DND-41 (cell line): ENCODE data around the gene ZKSCAN5.
"Not testable (repeated sequence)": the region's sequence is repeated elsewhere in the genome, so short reads cannot be mapped to it uniquely, and the experiment has no call there.

ENCODE experiments used
- ATAC-seq: fragments of 200-7000 bp; cut with Tn5 transposase; 3 replicates; pipeline ENCODE4 v1.9.1; 2021; ENCODE audit warnings: low read depth; ENCODE audit not compliant: insufficient read depth
- DNase-seq: peaks from one replicate; pipeline ENCODE4 v3.0.0-alpha.2; 2020
- H2AFZ ChIP-seq: 2 replicates; pipeline ENCODE4 v1.6.0; 2012; ENCODE audit warnings: low read depth, low read length
- H3K27ac ChIP-seq: 2 replicates; pipeline ENCODE4 v1.5.1; 2012; ENCODE audit warnings: low read length, inconsistent platforms
- H3K27me3 ChIP-seq: fragments of 200-600 bp; sonication (generic); 2 replicates; pipeline ENCODE4 v1.6.0; 2012; ENCODE audit warnings: low read length, mild to moderate bottlenecking, inconsistent platforms; ENCODE audit not compliant: insufficient read depth, poor library complexity
- H3K36me3 ChIP-seq: 2 replicates; pipeline ENCODE4 v1.5.1; 2012; ENCODE audit warnings: low read length, inconsistent platforms; ENCODE audit not compliant: insufficient read depth
- H3K4me1 ChIP-seq: 2 replicates; pipeline ENCODE4 v1.5.1; 2012; ENCODE audit warnings: mild to moderate bottlenecking, low read length; ENCODE audit not compliant: insufficient read depth
- H3K4me2 ChIP-seq: 2 replicates; pipeline ENCODE4 v1.6.0; 2012; ENCODE audit warnings: mild to moderate bottlenecking, moderate library complexity, low read length, inconsistent platforms; ENCODE audit not compliant: insufficient read depth
- H3K4me3 ChIP-seq, 2 experiments: fragments of 200-600 bp in 1 of 2; shearing (Covaris generic) in 1 of 2; 2 replicates each; pipeline ENCODE4 v1.5.1; 2012 to 2016; ENCODE audit warnings: inconsistent platforms in 2 of 2, low read length in 2 of 2, mild to moderate bottlenecking in 2 of 2, low read depth in 1 of 2, moderate library complexity in 1 of 2
- H3K79me2 ChIP-seq: 2 replicates; pipeline ENCODE4 v1.6.0; 2012; ENCODE audit warnings: low read length, inconsistent platforms; ENCODE audit not compliant: insufficient read depth
- H3K9ac ChIP-seq: 2 replicates; pipeline ENCODE4 v1.6.0; 2012; ENCODE audit warnings: low read depth, mild to moderate bottlenecking, inconsistent platforms, low read length, moderate library complexity
- H3K9me3 ChIP-seq: 2 replicates; pipeline ENCODE4 v1.5.1; 2012; ENCODE audit warnings: low read length, moderate library complexity, mild to moderate bottlenecking, inconsistent platforms; ENCODE audit not compliant: insufficient read depth, severe bottlenecking
- H4K20me1 ChIP-seq: 2 replicates; pipeline ENCODE4 v1.6.0; 2012; ENCODE audit warnings: low read length; ENCODE audit not compliant: insufficient read depth
- CTCF ChIP-seq: IDR thresholded peaks from 2 replicates; pipeline ENCODE4 v1.5.1; 2012; ENCODE audit warnings: borderline replicate concordance, low read length, moderate library complexity, mild to moderate bottlenecking; ENCODE audit not compliant: poor library complexity, severe bottlenecking; ENCODE audit errors: extremely low read depth
- EZH2 ChIP-seq: IDR thresholded peaks from 3 replicates; pipeline ENCODE4 v1.6.1; 2012; ENCODE audit warnings: borderline replicate concordance, low read depth, mild to moderate bottlenecking, moderate library complexity, low read length, inconsistent platforms; ENCODE audit not compliant: severe bottlenecking

The ZKSCAN5 gene

DNA sequence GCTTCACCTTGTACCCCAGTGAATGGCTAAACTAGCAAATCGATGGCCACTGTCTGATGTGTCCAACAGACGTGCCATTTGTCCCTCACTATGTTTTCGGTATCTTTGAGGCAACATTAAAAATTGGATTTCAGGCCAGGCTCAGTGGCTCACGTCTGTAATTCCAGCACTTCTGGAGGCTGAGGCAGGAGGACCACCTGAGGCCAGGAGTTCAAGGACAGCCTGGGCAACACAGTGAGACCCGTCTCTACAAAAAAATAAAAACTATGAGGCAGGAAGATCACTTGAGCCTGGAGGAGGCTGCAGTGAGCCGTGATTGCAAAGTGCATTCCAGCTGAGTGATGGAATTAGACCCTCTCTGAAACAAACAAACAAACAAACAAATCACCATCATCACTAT, 39.5 kb downstream of the ZKSCAN5 start:
- Histone ChIP-seq H3K27ac (no peak overlapping the region), H3K4me3 (no peak overlapping the region), H2AFZ (no peak overlapping the region), H3K36me3 (peaks cover 14% of the 10 kb centered on the region), H3K4me2 (no peak overlapping the region), H3K9ac (no peak overlapping the region), H3K4me1 (no peaks in the 10 kb centered on the region), H3K9me3 (peaks cover 6% of the 10 kb centered on the region), H3K79me2 (no peaks in the 10 kb centered on the region), H3K27me3 (no peaks in the 10 kb centered on the region), H4K20me1 (no peaks in the 10 kb centered on the region)
- TF ChIP-seq EZH2 (no peak), CTCF (no peak)
- no peak for ATAC-seq
- DNase-seq = no peak

DNA sequence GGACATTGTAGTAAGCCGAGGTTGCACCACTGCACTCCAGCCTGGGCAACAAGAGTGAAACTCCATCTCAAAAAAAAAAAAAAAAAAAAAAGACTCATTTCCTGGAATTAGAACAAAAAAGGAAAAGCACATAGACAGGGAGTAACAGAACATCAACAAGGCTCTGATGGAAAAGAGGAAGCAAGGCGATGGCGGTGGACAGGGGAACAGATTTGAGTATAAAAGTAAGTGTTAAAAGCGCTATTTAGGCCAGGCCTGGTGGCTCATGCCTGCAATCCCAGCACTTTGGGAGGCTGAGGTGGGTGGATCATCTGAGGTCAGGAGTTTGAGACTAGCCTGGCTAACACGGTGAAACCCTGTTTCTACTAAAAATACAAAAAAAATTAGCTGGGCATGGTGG, 40.8 kb downstream of the ZKSCAN5 start:
- not testable (repeated sequence) for H3K4me3 ChIP-seq, H3K27ac ChIP-seq, H3K4me2 ChIP-seq, H3K9me3 ChIP-seq, H3K79me2 ChIP-seq, H3K27me3 ChIP-seq, DNase-seq, H3K4me1 ChIP-seq, ATAC-seq, H3K9ac ChIP-seq, H2AFZ ChIP-seq, H4K20me1 ChIP-seq
- peaks cover 14% of the 10 kb centered on the region for H3K36me3 ChIP-seq

GRCh38 chr7:99549545-99549944, 45.1 kb downstream of the ZKSCAN5 start:
- Histone ChIP-seq H3K79me2 (peaks cover 24% of the 10 kb centered on the region), H3K4me1 (peaks cover 34% of the 10 kb centered on the region), H3K36me3 (peaks cover 25% of the 10 kb centered on the region)
- not testable (repeated sequence) for DNase-seq, H3K4me3 ChIP-seq, H2AFZ ChIP-seq, H4K20me1 ChIP-seq, H3K9me3 ChIP-seq, H3K27ac ChIP-seq, H3K9ac ChIP-seq, H3K4me2 ChIP-seq, H3K27me3 ChIP-seq, ATAC-seq

- Histone ChIP-seq H4K20me1 (no peaks in the 10 kb centered on the region), H2AFZ (peak overlapping the region; percentile 97), H3K9ac (peak overlapping the region; percentile 87), H3K4me1 (peaks cover 39% of the 10 kb centered on the region), H3K4me3 (peak overlapping the region; percentile 70 to 91), H3K36me3 (peaks cover 39% of the 10 kb centered on the region), H3K79me2 (peaks cover 34% of the 10 kb centered on the region), H3K27ac (peak overlapping the region; percentile 85), H3K9me3 (no peaks in the 10 kb centered on the region), H3K4me2 (peak overlapping the region; percentile 86), H3K27me3 (no peaks in the 10 kb centered on the region)
- no peak for DNase-seq
- no peak for ATAC-seq
- TF ChIP-seq CTCF (no peak), EZH2 (no peak)
Measured at GRCh38 chr7:99551334-99551733, 46.9 kb downstream of the ZKSCAN5 start.
